Lung (tissue), 12 donors: ENCODE results near the gene ZNF813. TPM values are rescaled to one million over a fixed set of nuclear protein-coding genes. Genes with fewer than 3 reads are reported as not detected.

Experiments used
- ATAC-seq: fragments of 200-7000 bp; cut with Tn5 transposase; one replicate; pipeline ENCODE4 v1.9.1; 2020; ENCODE audit warnings: moderate number of reproducible peaks; ENCODE audit not compliant: insufficient read depth, low FRiP score
- DNase-seq, 3 donors: peaks; one replicate each; pipeline ENCODE4 v3.0.0-alpha.2; 2013 to 2017
- H3K27ac ChIP-seq, 2 donors: one replicate each; pipeline ENCODE4 v1.5.1; 2013; ENCODE audit warnings: mild to moderate bottlenecking in 2 of 2, moderate library complexity in 2 of 2, control low read depth in 1 of 2, inconsistent platforms in 1 of 2, low read depth in 1 of 2, low read length in 1 of 2
- H3K27me3 ChIP-seq, 3 donors: one replicate each; pipeline ENCODE4 v1.5.1; 2013; ENCODE audit warnings: low read length in 2 of 3; ENCODE audit not compliant: control insufficient read depth in 3 of 3, insufficient read depth in 3 of 3
- H3K36me3 ChIP-seq, 4 donors: one replicate each; pipeline ENCODE4 v1.5.1; 2013; ENCODE audit warnings: low read length in 4 of 4, mild to moderate bottlenecking in 1 of 4, moderate library complexity in 1 of 4; ENCODE audit not compliant: control insufficient read depth in 4 of 4, insufficient read depth in 4 of 4
- H3K4me1 ChIP-seq, 5 donors: one replicate each; pipeline ENCODE4 v1.5.1; 2013; ENCODE audit warnings: low read length in 5 of 5, mild to moderate bottlenecking in 2 of 5, moderate library complexity in 1 of 5; ENCODE audit not compliant: control insufficient read depth in 5 of 5, insufficient read depth in 5 of 5
- H3K4me3 ChIP-seq: one replicate; pipeline ENCODE4 v1.5.1; 2013; ENCODE audit warnings: mild to moderate bottlenecking, control low read depth, moderate library complexity
- H3K9ac ChIP-seq, 2 donors: one replicate each; pipeline ENCODE4 v1.5.1; 2013; ENCODE audit warnings: low read length in 2 of 2, control low read depth in 1 of 2; ENCODE audit not compliant: insufficient read depth in 1 of 2
- H3K9me3 ChIP-seq, 4 donors: one replicate each; pipeline ENCODE4 v1.5.1; 2013; ENCODE audit warnings: low read length in 3 of 4, mild to moderate bottlenecking in 1 of 4, moderate library complexity in 1 of 4; ENCODE audit not compliant: control insufficient read depth in 4 of 4, insufficient read depth in 3 of 4
- WGBS, 2 donors: extraction: QIAGEN DNeasy Blood & Tissue Kit; methylation state at CpG; one replicate each; pipeline ENCODE4 v1.1.7; 2013; 5-methylcytosine and 5-hydroxymethylcytosine counted together
- polyA plus RNA-seq, 2 donors: library from polyadenylated mRNA; stranded (reverse); fragments of 200-250 nt; gene quantifications; one replicate each; pipeline ENCODE4 v1.2.1, GENCODE V29; 2013
- total RNA-seq, 2 donors: library from RNA; depleted of rRNA in 1 of 2; stranded (reverse); fragments of >200 nt in 1 of 2; gene quantifications; one replicate each; pipeline ENCODE4 v1.2.1, GENCODE V29; 2014 to 2021
- TF ChIP-seq, protein P1 (sequence below): IDR thresholded peaks from 2 replicates; pipeline ENCODE4 v1.5.1; 2012; ENCODE audit warnings: mild to moderate bottlenecking; ENCODE audit errors: control extremely low read depth, extremely low read depth
- donor health status: control.
- donor health status: control.
- donor health status: Bipolar disorder and iron deficiency.
- donor health status: healthy.
- donor health status: DM: yes; HTN: yes; CAD: no.

The ZNF813 gene
- total and polyA plus RNA-seq, 4 donors = 1.2 to 5.3 (median 2.0) TPM

DNA sequence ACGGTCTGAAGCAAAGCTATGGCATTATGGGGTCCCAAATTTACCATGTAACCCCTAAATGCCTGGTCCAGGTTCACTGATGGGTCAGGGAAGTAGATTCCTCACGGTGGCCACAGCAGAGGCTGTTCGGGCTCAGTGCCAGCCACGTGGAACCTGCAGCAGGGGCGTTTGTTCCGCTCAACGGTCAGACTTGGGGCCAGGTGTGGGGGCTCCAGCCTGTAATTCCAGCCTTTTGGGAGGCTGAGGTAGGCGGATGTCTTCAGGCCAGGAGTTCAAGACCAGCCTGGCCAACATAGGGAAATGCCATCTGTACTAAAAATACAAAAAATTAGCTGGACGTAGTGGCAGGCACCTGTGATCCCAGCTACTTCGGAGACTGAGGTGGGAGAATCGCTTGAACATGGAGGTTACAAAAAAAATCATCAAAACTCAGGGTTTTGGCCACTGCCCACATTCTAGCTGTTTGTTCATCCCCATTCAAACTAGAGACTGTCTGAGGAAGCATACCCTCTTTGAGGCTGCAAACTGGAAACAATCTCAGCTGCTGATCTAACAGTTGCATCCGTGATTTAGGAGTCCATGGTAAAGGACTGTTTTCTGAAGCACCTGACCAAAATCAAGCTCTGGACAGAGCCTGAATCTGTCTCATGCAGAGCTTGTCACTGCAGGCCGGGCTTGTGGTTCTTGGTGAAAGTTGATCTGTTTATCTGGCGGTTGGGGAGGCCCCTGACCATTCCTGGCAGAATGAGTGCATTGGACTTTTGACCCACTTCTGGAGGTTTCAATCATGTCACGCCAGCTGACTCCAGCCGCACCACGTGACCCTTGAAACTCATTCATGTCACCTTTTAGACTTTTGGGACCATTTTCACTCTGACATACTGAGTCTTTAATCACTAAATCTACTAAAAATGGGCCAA is 40.2 kb downstream of the ZNF813 start:
- DNase-seq (peak in 1 of 3 donors; percentile 11), ATAC-seq (no peak)
- TF ChIP-seq, protein P1, sequence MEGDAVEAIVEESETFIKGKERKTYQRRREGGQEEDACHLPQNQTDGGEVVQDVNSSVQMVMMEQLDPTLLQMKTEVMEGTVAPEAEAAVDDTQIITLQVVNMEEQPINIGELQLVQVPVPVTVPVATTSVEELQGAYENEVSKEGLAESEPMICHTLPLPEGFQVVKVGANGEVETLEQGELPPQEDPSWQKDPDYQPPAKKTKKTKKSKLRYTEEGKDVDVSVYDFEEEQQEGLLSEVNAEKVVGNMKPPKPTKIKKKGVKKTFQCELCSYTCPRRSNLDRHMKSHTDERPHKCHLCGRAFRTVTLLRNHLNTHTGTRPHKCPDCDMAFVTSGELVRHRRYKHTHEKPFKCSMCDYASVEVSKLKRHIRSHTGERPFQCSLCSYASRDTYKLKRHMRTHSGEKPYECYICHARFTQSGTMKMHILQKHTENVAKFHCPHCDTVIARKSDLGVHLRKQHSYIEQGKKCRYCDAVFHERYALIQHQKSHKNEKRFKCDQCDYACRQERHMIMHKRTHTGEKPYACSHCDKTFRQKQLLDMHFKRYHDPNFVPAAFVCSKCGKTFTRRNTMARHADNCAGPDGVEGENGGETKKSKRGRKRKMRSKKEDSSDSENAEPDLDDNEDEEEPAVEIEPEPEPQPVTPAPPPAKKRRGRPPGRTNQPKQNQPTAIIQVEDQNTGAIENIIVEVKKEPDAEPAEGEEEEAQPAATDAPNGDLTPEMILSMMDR = no peak
- Histone ChIP-seq H3K4me1 (peaks cover 0 to 10% (median 0%) of the 10 kb centered on the region in 5 donors), H3K36me3 (no peaks in the 10 kb centered on the region), H3K4me3 (no peak overlapping the region), H3K9me3 (no peaks in the 10 kb centered on the region), H3K9ac (no peak overlapping the region), H3K27me3 (no peaks in the 10 kb centered on the region), H3K27ac (no peak overlapping the region)
- WGBS, 2 donors = 74 to 85% methylated on average over 17 of the region's 17 CpGs

DNA sequence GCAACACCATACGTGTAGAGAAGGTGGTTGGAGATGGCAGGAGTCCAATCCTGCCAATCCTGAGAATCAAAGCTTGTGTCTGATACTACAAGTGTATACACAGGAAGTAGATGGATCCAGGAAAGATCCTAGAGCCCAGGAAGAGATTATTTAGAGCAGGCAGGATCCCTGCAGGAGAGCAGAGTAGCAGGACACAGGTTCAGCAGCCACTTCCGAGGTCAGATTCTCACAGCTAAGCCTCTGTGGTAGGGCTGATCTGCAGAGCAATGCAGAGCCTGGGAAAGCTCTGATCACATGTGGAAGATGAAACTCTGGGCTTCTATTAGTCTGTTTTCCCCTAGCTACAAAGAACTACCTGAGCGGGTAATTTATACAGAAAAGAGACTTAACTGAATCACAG is 41.9 kb downstream of the ZNF813 start:
- WGBS, 2 donors = 57 to 61% methylated on average over 3 of the region's 3 CpGs
- peak overlapping the region in 1 of 2 donors; percentile 40 for H3K27ac ChIP-seq
- no peak for ATAC-seq

DNA sequence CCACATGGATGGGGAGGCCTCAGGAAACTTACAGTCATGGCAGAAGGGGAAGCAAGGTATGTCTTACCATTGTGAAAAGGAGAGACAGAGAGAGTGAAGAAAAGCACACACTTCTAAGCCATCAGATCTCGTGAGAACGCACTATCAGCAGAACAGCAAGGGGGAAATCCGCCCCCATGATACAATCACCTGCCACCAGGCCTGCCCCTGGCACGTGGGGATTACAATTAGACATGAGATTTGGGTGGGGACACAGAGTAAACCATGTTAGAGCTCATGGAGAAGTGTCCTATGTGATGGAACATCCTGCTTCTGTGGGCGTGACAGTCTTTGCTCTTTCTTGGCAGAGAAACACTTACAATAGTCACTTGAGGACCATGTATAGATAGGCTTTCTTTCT is 42.3 kb downstream of the ZNF813 start:
- Histone ChIP-seq H3K4me1 (peaks cover 0 to 5% (median 0%) of the 10 kb centered on the region in 5 donors), H3K36me3 (no peaks in the 10 kb centered on the region), H3K9me3 (no peaks in the 10 kb centered on the region), H3K27ac (peak overlapping the region in 1 of 2 donors; percentile 33), H3K4me3 (no peak overlapping the region), H3K9ac (no peak overlapping the region), H3K27me3 (no peaks in the 10 kb centered on the region)
- TF ChIP-seq, protein P1 = no peak
- 65 to 75% methylated on average over 5 of the region's 5 CpGs for WGBS, 2 donors
- no peak for ATAC-seq
- DNase-seq = no peak

More for the DNA sequence above, 41.9 kb downstream of the ZNF813 start:
- no peaks in the 10 kb centered on the region for H3K36me3 ChIP-seq
- TF ChIP-seq, protein P1 = no peak
- DNase-seq = no peak
- H3K4me3 ChIP-seq = no peak overlapping the region
- H3K4me1 ChIP-seq = peaks cover 0 to 9% (median 0%) of the 10 kb centered on the region in 5 donors
- no peak overlapping the region for H3K9ac ChIP-seq
- no peaks in the 10 kb centered on the region for H3K27me3 ChIP-seq
- no peaks in the 10 kb centered on the region for H3K9me3 ChIP-seq
